HepG2 (cell line): ENCODE measurements around the gene PERP. TPM values are rescaled to one million over a fixed set of nuclear protein-coding genes. Genes with fewer than 3 reads are reported as not detected.

Experiments
- CBX2 ChIP-seq, 2 experiments: fragments of 200-600 bp in 1 of 2; sonication (generic); formaldehyde crosslinking in 1 of 2; IDR thresholded peaks; 2 replicates each; pipeline versions ENCODE4 v1.7.0 to v1.8.1; 2018 to 2022; ENCODE audit warnings: low read depth in 2 of 2, low read length in 1 of 2, mild to moderate bottlenecking in 1 of 2, missing genetic modification reagents in 1 of 2
- CC2D1A ChIP-seq: sonication (generic); formaldehyde crosslinking; IDR thresholded peaks from 2 replicates; pipeline ENCODE4 v1.8.1; 2023; ENCODE audit warnings: mild to moderate bottlenecking, missing genetic modification reagents
- CHD4 ChIP-seq: fragments of 200-600 bp; sonication (generic); IDR thresholded peaks from 2 replicates; pipeline ENCODE4 v1.7.0; 2017; ENCODE audit warnings: mild to moderate bottlenecking, low read length, borderline replicate concordance
- ISL2 ChIP-seq: sonication (generic); formaldehyde crosslinking; IDR thresholded peaks from 2 replicates; pipeline ENCODE4 v1.5.0; 2020; ENCODE audit warnings: missing genetic modification reagents
- KMT2A ChIP-seq: sonication (generic); formaldehyde crosslinking; IDR thresholded peaks from 2 replicates; pipeline ENCODE4 v1.4.0; 2020; ENCODE audit warnings: missing genetic modification reagents
- MTF2 ChIP-seq: sonication (generic); formaldehyde crosslinking; IDR thresholded peaks from 2 replicates; pipeline ENCODE4 v1.5.0; 2020; ENCODE audit warnings: missing genetic modification reagents, borderline replicate concordance
- MXI1 ChIP-seq: IDR thresholded peaks from 3 replicates; pipeline ENCODE4 v1.6.1; 2012; ENCODE audit warnings: low read depth, low read length, inconsistent platforms, borderline replicate concordance
- NR1H2 ChIP-seq: sonication (generic); formaldehyde crosslinking; IDR thresholded peaks from 2 replicates; pipeline ENCODE4 v1.8.1; 2022; ENCODE audit warnings: low read depth, missing genetic modification reagents, borderline replicate concordance
- PBX2 ChIP-seq: IDR thresholded peaks from 2 replicates; pipeline ENCODE4 v1.6.1; 2016; ENCODE audit warnings: control low read depth
- SCMH1 ChIP-seq: sonication (generic); formaldehyde crosslinking; IDR thresholded peaks from 2 replicates; pipeline ENCODE4 v1.9.0; 2021; ENCODE audit warnings: missing genetic modification reagents, mild to moderate bottlenecking, borderline replicate concordance
- SRSF9 ChIP-seq: fragments of 200-400 bp; formaldehyde crosslinking; IDR thresholded peaks from 2 replicates; pipeline ENCODE4 v1.6.1; 2018; ENCODE audit warnings: borderline replicate concordance, mild to moderate bottlenecking, low read depth, low read length; ENCODE audit not compliant: insufficient read depth, poor library complexity, severe bottlenecking
- TAF1 ChIP-seq: sonication (generic); formaldehyde crosslinking; IDR thresholded peaks from 2 replicates; pipeline ENCODE4 v1.4.0; 2020; ENCODE audit warnings: missing genetic modification reagents
- TEAD2 ChIP-seq: sonication (generic); formaldehyde crosslinking; IDR thresholded peaks from 2 replicates; pipeline ENCODE4 v1.9.0; 2021; ENCODE audit warnings: missing genetic modification reagents
- ZIK1 ChIP-seq: sonication (generic); formaldehyde crosslinking; IDR thresholded peaks from 2 replicates; pipeline ENCODE4 v1.5.0; 2020; ENCODE audit warnings: mild to moderate bottlenecking, low read depth, missing genetic modification reagents, borderline replicate concordance
- ZNF138 ChIP-seq: sonication (generic); formaldehyde crosslinking; IDR thresholded peaks from 2 replicates; pipeline ENCODE4 v1.5.0; 2020; ENCODE audit warnings: mild to moderate bottlenecking, low read depth, missing genetic modification reagents
- ZNF224 ChIP-seq: sonication (generic); formaldehyde crosslinking; IDR thresholded peaks from 2 replicates; pipeline ENCODE4 v1.5.0; 2020; ENCODE audit warnings: mild to moderate bottlenecking, missing genetic modification reagents
- ZNF331 ChIP-seq: sonication (generic); formaldehyde crosslinking; IDR thresholded peaks from 2 replicates; pipeline ENCODE4 v1.4.0; 2020; ENCODE audit warnings: missing genetic modification reagents
- ZNF44 ChIP-seq: sonication (generic); formaldehyde crosslinking; IDR thresholded peaks from 2 replicates; pipeline ENCODE4 v1.5.1; 2020; ENCODE audit warnings: mild to moderate bottlenecking, missing genetic modification reagents
- ZNF546 ChIP-seq: sonication (generic); formaldehyde crosslinking; conservative IDR thresholded peaks from 2 replicates; pipeline ENCODE4 v1.8.1; 2023; ENCODE audit warnings: mild to moderate bottlenecking, missing genetic modification reagents
- polyA plus RNA-seq, 8 experiments: library from polyadenylated mRNA; depleted of rRNA in 3 of 8; stranded (reverse) in 7 of 8; unstranded in 1 of 8; fragments of >200 nt; fragmentation: Illumina TruSeq in 4 of 8; extraction: Trizol in 4 of 8; gene quantifications; 2 replicates each; pipeline versions ENCODE4 v1.2.1 to v1.2.3, GENCODE V29; 2011 to 2016; ENCODE audit warnings: low read depth in 4 of 8, missing spikeins in 1 of 8, mixed read lengths in 1 of 8; ENCODE audit not compliant: insufficient read depth in 1 of 8
- total RNA-seq, 5 experiments: library from RNA; depleted of rRNA; stranded (reverse); fragments of >200 nt; fragmentation: Illumina TruSeq; extraction: Trizol; gene quantifications; 2 replicates each; pipeline ENCODE4 v1.2.3, GENCODE V29; 2016; ENCODE audit warnings: low read depth in 1 of 5
- TF ChIP-seq, protein P1 (sequence below): sonication (generic); formaldehyde crosslinking; IDR thresholded peaks from 2 replicates; pipeline ENCODE4 v1.9.0; 2021; ENCODE audit warnings: missing genetic modification reagents, borderline replicate concordance

Gene PERP
- total and polyA plus RNA-seq, 2 of the 13 experiments (the other 11 are each of a cell fraction or from before 2014, with no cell fraction given): 26.0 to 53.0 TPM

GRCh38 chr6:138107078-138107751 lies at the start of gene PERP (continued):
- TF ChIP-seq PBX2 (CRISPR knock-in tag): no peak
- no peak for TF ChIP-seq ZNF44 (CRISPR knock-in tag)
- TF ChIP-seq TEAD2 (CRISPR knock-in tag): no peak
- peak; percentile 5; the same call in 1 of the 2 replicates for TF ChIP-seq NR1H2 (CRISPR knock-in tag)
- TF ChIP-seq, protein P1, sequence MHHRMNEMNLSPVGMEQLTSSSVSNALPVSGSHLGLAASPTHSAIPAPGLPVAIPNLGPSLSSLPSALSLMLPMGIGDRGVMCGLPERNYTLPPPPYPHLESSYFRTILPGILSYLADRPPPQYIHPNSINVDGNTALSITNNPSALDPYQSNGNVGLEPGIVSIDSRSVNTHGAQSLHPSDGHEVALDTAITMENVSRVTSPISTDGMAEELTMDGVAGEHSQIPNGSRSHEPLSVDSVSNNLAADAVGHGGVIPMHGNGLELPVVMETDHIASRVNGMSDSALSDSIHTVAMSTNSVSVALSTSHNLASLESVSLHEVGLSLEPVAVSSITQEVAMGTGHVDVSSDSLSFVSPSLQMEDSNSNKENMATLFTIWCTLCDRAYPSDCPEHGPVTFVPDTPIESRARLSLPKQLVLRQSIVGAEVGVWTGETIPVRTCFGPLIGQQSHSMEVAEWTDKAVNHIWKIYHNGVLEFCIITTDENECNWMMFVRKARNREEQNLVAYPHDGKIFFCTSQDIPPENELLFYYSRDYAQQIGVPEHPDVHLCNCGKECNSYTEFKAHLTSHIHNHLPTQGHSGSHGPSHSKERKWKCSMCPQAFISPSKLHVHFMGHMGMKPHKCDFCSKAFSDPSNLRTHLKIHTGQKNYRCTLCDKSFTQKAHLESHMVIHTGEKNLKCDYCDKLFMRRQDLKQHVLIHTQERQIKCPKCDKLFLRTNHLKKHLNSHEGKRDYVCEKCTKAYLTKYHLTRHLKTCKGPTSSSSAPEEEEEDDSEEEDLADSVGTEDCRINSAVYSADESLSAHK (CRISPR knock-in tag): no peak
- no peak for TF ChIP-seq ISL2 (CRISPR knock-in tag)
- peak; percentile 97; the same call in 1 of the 2 replicates for TF ChIP-seq ZNF138 (CRISPR knock-in tag)
- TF ChIP-seq MXI1: 0 out of 3 replicates have a peak, but pooled peaks have one; percentile 13
- peak; percentile 80; the same call in 1 of the 2 replicates for TF ChIP-seq KMT2A
- no peak for TF ChIP-seq SCMH1 (CRISPR knock-in tag)
- TF ChIP-seq ZNF224 (CRISPR knock-in tag): no peak
- TF ChIP-seq SRSF9: no peak
- TF ChIP-seq ZNF331: 0 out of 2 replicates have a peak, but pooled peaks have one; percentile 8
- TF ChIP-seq CHD4: peak; percentile 21; the same call in 1 of the 2 replicates
- TF ChIP-seq CC2D1A (CRISPR knock-in tag): 0 out of 2 replicates have a peak, but pooled peaks have one; percentile 71
- peak; percentile 95 for TF ChIP-seq TAF1 (CRISPR knock-in tag)
- TF ChIP-seq CBX2 (IDR thresholded peaks at IDR 0.05; ENCODE audit: low read depth, low read length): no peak
- TF ChIP-seq CBX2 (CRISPR knock-in tag; IDR thresholded peaks at IDR 0.05; ENCODE audit: low read depth): no peak
- no peak for TF ChIP-seq ZIK1
- TF ChIP-seq MTF2: peak; percentile 71
- peak; percentile 85; the same call in 1 of the 2 replicates for TF ChIP-seq ZNF546 (CRISPR knock-in tag)
